ENCODE measurements around the gene PREX1.

GRCh38 chr20:48808382-48809034 is 19.3 kb downstream of the PREX1 start:
- no peak for TF ChIP-seq ZFP30 (CRISPR knock-in tag; IDR thresholded peaks at IDR 0.05)
- no peak for TF ChIP-seq SNAI2 (CRISPR knock-in tag; IDR thresholded peaks at IDR 0.05)
